Natural killer cell treated with Interleukin-12 subunit alpha and Interleukin-12 subunit beta and Interleukin-15 and Interleukin-18, amount 100 ng/mL, for 72 hours (primary cell): Measurements from ENCODE around the gene FANCC. TPM values are rescaled to one million over a fixed set of nuclear protein-coding genes. Genes with fewer than 3 reads are reported as not detected.

Experiments used
- ATAC-seq, 2 donors: fragments of 150-1000 bp; cut with Tn5 transposase in 1 of 2; sonication (Bioruptor Pico), chemical (Tn5 transposase) in 1 of 2; 2 replicates each; pipeline ENCODE4 v1.10.0; 2021
- DNase-seq: peaks from one replicate; pipeline ENCODE4 v3.0.0; 2022; ENCODE audit warnings: low spot score
- H3K27ac Mint-ChIP-seq, 2 donors: 1 replicate in 1 of 2; 2 replicates in 1 of 2; pipeline ENCODE4 v1.8.0; 2022; ENCODE audit warnings: mixed read lengths in 2 of 2, mild to moderate bottlenecking in 1 of 2, moderate library complexity in 1 of 2
- H3K27me3 Mint-ChIP-seq, 2 donors: 1 replicate in 1 of 2; 2 replicates in 1 of 2; pipeline ENCODE4 v1.8.0; 2022; ENCODE audit warnings: mixed read lengths in 2 of 2
- H3K36me3 Mint-ChIP-seq: one replicate; pipeline ENCODE4 v1.8.0; 2022; ENCODE audit warnings: mixed read lengths
- H3K4me1 Mint-ChIP-seq, 2 donors: 1 replicate in 1 of 2; 2 replicates in 1 of 2; pipeline ENCODE4 v1.8.0; 2022; ENCODE audit warnings: low read depth in 2 of 2, mixed read lengths in 2 of 2, mild to moderate bottlenecking in 1 of 2
- H3K4me3 Mint-ChIP-seq: one replicate; pipeline ENCODE4 v1.8.0; 2022; ENCODE audit warnings: mixed read lengths
- H3K9me3 Mint-ChIP-seq: 2 replicates; pipeline ENCODE4 v1.8.0; 2022; ENCODE audit warnings: mixed read lengths
- total RNA-seq, 2 donors: library from RNA; stranded (reverse); gene quantifications; one replicate each; pipeline ENCODE4 v1.2.3, GENCODE V29; 2022

The FANCC gene
- total RNA-seq, 2 donors from 2014 or later = 13.5 to 30.5 TPM

DNA sequence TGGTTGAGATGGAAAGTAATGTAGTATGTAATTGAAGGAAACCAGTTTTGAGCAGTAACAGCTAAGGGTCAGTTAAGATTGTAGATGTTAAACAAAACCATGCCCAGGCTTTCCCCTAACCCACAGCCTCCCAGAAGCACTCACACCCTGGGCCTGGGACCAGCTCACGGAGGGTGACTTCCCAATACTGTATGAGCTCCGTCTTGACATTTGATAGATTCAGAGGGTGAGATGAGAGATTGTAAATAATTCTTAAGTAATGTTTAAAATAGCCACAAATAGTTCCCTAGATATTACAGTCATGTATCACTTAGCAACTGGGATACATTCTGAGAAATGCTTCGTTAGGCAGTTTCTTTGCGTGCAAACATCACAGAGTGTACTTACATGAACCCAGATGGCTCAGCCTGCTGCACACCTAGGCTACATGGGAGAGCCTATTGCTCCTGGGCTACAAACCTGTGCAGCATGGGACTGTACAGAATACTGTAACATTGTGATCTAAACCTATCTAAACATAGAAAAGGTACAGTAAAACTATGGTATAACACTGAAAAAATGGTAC is 140.7 kb downstream of the FANCC start:
- Mint-ChIP-seq H3K4me1 (no peaks in the 10 kb centered on the region), H3K27me3 (no peaks in the 10 kb centered on the region), H3K4me3 (no peak overlapping the region), H3K9me3 (no peaks in the 10 kb centered on the region), H3K27ac (peak overlapping the region in 1 of 2 donors; percentile 35), H3K36me3 (no peaks in the 10 kb centered on the region)
- DNase-seq = no peak
- ATAC-seq = no peak

DNA sequence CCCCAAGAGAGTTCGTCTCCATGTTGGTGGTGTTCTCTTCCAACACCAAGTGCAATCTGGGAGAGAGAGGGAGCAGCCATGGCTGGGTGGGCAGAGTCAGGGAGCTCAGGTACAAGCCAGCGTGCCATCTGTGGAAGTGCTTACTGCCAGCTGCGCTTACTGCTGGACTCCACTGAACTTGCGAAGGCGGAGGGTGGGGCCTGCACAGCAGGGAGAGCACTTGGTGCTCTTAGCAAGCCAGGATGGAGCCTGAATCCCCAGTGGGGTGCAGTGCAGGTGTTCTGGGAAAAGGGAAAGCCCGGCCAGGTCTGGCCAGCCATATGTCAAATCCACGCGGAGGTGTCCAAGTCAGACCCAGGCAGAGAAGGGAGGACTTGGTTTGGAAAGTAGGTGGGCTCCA is 142.0 kb downstream of the FANCC start:
- Mint-ChIP-seq H3K27me3 (no peaks in the 10 kb centered on the region), H3K4me1 (peaks cover 0 to 7% of the 10 kb centered on the region in 2 donors), H3K4me3 (no peak overlapping the region), H3K27ac (no peak overlapping the region), H3K36me3 (no peaks in the 10 kb centered on the region), H3K9me3 (no peaks in the 10 kb centered on the region)
- no peak for ATAC-seq
- no peak for DNase-seq

DNA sequence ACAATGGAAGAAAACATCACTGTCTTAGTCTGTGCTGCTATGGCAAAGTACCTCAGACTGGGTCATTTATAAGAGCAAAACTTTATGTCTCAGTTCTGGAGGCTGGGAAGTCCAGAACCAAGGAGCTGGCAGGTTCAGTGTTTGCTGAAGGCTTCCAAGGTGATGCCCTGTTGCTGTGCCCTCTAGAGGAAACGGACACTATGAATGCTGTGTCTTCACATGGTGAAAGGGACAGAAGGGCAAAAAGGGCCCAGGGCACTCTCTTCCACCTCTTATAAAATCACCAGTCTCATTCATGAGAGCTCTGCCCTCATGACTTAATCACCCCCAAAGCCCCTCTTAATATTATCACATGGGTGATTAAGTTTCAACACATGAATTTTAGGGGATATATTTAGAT is 143.5 kb downstream of the FANCC start:
- H3K27ac Mint-ChIP-seq = no peak overlapping the region
- H3K4me3 Mint-ChIP-seq = no peak overlapping the region
- DNase-seq = no peak
- H3K4me1 Mint-ChIP-seq = peaks cover 0 to 11% of the 10 kb centered on the region in 2 donors
- H3K36me3 Mint-ChIP-seq = no peaks in the 10 kb centered on the region
- H3K9me3 Mint-ChIP-seq = no peaks in the 10 kb centered on the region
- ATAC-seq = no peak
- H3K27me3 Mint-ChIP-seq = no peaks in the 10 kb centered on the region

DNA sequence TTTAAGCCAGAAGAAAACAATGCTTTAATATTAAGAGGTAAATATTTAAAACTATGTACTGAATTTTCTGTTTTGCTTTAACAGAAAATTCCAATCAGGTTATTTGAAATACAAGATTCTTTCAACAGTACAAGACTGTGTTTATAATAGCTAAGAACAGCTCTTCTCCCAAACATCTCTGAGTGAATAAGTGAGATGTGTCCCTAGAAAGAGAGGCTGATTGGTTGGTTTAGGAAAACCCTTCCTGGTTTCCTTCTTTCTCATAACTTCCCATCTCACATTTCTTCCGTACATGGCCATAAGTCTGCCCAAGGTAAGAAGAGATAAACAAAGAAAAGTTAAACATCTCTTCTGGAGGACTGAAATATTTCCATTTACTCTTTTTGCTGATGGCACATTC is 145.9 kb downstream of the FANCC start:
- DNase-seq (no peak), ATAC-seq (no peak)
- H3K27ac Mint-ChIP-seq = peak overlapping the region; percentile 25 to 45
- peaks cover 0 to 25% of the 10 kb centered on the region in 2 donors for H3K4me1 Mint-ChIP-seq
- H3K27me3 Mint-ChIP-seq = no peaks in the 10 kb centered on the region
- H3K9me3 Mint-ChIP-seq = no peaks in the 10 kb centered on the region
- peaks cover 10% of the 10 kb centered on the region for H3K36me3 Mint-ChIP-seq
- peak overlapping the region; percentile 16 for H3K4me3 Mint-ChIP-seq

DNA sequence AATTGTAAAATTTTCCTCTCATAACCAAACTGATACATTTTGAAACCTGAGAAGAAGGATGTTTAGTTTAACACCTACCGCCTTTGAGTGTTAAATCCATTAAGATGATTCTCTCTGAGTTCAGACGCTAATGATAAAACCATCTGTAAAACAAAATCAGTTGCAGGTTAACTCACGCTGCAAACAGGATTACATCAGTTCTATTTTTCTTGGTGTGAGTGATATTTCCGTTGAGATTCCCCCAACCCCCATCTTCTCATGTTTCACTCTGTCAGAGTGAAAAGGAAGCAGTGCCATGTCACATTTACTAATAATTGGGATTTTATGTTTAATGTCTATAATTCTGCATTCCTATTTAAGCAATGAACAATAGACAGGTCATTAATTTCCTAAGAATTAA is 146.5 kb downstream of the FANCC start:
- no peaks in the 10 kb centered on the region for H3K27me3 Mint-ChIP-seq
- peaks cover 10% of the 10 kb centered on the region for H3K36me3 Mint-ChIP-seq
- no peaks in the 10 kb centered on the region for H3K9me3 Mint-ChIP-seq
- peaks cover 0 to 25% of the 10 kb centered on the region in 2 donors for H3K4me1 Mint-ChIP-seq
- DNase-seq = no peak
- peak in 1 of 2 donors; percentile 89 for ATAC-seq
- H3K4me3 Mint-ChIP-seq = peak overlapping the region; percentile 48
- peak overlapping the region in 1 of 2 donors; percentile 45 for H3K27ac Mint-ChIP-seq

DNA sequence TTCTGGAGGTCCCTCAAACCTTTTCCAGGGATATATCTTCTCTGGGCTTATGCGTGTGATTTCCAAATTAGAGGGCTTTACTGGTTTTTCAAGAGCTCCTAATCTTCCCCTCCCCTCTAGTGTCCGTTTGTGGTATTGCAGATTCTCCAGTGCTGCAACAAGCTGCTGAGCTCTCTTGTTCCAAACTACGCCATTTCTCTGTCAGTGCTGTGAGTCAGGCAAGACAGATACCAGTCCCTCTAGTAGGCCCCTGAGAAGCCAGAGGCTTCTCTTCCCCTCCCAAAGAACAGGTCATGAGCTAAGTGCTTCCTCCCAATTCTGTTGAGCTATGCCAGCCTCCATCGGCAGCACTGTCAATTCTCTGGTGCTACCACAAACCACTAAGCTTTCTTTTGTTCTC is 149.5 kb downstream of the FANCC start:
- Mint-ChIP-seq H3K36me3 (peaks cover 15% of the 10 kb centered on the region), H3K27me3 (no peaks in the 10 kb centered on the region), H3K4me3 (no peak overlapping the region), H3K9me3 (no peaks in the 10 kb centered on the region), H3K4me1 (peaks cover 0 to 25% of the 10 kb centered on the region in 2 donors), H3K27ac (peak overlapping the region in 1 of 2 donors; percentile 30)
- peak in 1 of 2 donors; percentile 64 for ATAC-seq
- DNase-seq = no peak

DNA sequence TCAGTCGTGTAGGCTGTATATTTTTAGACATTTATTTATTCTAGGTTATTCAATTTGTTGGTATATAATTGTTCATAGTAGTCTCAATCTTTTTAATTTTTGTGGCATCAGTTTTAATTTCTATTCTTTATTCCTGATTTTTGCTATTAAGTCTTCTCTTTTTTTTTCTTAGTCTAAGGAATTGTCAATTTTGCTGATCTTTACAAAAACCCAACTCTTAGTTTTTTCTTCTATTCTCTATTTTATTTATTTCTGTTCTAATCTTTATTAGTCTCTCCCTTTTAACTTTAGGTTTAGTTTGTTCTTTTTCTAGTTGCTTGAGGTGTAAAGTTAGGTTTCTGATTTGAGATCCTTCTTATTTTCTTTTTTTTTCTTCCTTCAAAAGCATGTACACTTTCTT is 152.5 kb downstream of the FANCC start:
- Mint-ChIP-seq H3K9me3 (no peaks in the 10 kb centered on the region), H3K4me1 (peaks cover 0 to 14% of the 10 kb centered on the region in 2 donors), H3K27ac (no peak overlapping the region), H3K27me3 (no peaks in the 10 kb centered on the region), H3K4me3 (no peak overlapping the region), H3K36me3 (peaks cover 15% of the 10 kb centered on the region)
- ATAC-seq = no peak
- DNase-seq = no peak

DNA sequence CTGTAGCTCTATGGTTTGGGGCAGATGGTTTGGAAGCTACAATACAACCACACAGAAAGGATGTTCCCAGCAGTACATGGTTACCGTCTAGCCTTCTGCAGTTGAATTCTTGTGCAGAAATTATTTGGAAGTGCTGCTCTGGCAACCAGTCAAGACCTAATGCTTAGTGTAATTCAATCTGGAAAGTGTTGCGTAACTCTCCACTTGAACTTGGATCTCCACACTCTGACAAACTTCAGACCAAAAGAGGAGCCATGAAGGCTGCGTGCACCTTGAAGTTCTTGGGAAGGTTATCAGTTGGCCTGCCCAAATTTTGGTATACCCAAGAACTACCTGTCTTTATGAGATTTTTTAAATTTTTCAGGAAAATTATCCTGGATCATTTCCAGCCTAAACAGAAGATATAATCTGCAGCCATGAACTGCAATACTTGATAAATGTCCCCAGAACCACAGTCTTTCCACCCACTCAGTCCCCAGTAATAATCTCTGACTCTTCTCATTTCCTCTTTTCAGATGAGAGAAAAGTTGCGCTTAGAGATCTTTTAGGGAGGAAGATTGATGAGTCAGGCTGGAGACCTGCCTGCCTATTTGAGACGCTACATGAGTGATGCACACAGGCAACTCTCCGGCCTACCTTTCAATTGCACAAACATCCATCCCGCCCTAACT is 159.9 kb downstream of the FANCC start:
- Mint-ChIP-seq H3K4me3 (no peak overlapping the region), H3K9me3 (no peaks in the 10 kb centered on the region), H3K27me3 (no peaks in the 10 kb centered on the region), H3K27ac (no peak overlapping the region), H3K4me1 (peaks cover 0 to 4% of the 10 kb centered on the region in 2 donors), H3K36me3 (no peaks in the 10 kb centered on the region)
- DNase-seq = no peak
- ATAC-seq = no peak

DNA sequence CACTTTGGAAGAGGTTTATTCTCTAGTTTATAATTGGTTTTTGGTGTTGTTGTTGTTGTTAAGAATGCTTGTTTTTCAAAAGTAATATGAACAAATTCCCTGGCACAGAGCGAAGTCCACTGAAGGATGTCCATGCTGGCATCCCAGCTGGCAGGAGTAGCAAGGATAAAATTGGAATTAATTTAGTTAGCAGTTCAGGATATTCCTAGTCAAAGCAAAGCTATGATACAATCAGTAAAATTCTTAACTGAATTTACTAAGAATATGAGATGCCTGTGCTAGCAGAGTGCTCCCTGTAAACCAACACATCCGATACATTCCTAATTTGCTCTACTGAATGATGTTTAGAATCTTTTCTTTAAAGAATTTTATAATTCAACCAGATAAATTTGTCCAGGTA is 161.4 kb downstream of the FANCC start:
- ATAC-seq (no peak), DNase-seq (no peak)
- H3K9me3 Mint-ChIP-seq = no peaks in the 10 kb centered on the region
- no peaks in the 10 kb centered on the region for H3K27me3 Mint-ChIP-seq
- H3K36me3 Mint-ChIP-seq = no peaks in the 10 kb centered on the region
- peaks cover 0 to 4% of the 10 kb centered on the region in 2 donors for H3K4me1 Mint-ChIP-seq
- no peak overlapping the region for H3K27ac Mint-ChIP-seq
- no peak overlapping the region for H3K4me3 Mint-ChIP-seq

DNA sequence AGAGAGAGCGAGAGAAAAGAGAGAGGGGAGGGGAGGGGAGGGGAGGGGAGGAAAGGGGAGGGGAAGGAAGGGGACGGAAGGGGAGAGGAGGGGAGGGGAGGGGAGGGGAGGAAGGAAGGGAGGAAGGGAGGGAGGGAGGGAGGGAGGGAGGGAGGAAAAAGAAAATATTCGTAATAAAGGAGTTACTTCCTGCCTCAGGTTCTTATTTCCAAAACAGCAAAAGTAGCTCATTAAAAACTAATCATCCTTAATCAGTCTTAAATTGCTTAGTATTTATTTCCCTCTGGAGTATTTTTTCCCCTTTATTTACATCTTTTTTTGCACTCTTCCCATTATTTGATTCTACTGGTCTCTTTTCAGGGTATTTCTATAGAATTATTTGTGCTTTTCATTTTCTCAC is 162.3 kb downstream of the FANCC start:
- Mint-ChIP-seq H3K36me3 (no peaks in the 10 kb centered on the region), H3K27ac (peak overlapping the region in 1 of 2 donors; percentile 58), H3K9me3 (no peaks in the 10 kb centered on the region), H3K4me1 (peaks cover 0 to 4% of the 10 kb centered on the region in 2 donors), H3K27me3 (no peaks in the 10 kb centered on the region), H3K4me3 (no peak overlapping the region)
- DNase-seq (no peak), ATAC-seq (no peak)

DNA sequence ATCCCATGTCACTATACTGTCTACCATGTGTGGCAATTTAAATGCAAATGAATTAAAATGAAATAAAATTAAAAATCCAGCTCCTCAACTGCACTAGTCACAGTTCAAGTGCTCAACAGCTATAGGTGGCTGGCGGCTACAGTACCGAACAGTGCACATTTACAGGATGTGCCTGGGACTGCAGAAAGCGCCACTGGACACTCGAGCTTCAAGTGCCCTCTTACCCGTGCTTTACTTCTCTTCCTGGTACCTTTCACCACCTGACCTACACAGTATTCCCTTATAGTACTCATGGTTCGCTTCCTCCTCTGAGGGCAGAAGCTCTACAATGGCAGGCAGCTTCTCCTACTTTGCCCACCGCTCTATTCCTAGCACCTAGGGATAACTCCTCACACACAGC is 166.6 kb downstream of the FANCC start:
- ATAC-seq (no peak), DNase-seq (no peak)
- no peaks in the 10 kb centered on the region for H3K36me3 Mint-ChIP-seq
- no peaks in the 10 kb centered on the region for H3K9me3 Mint-ChIP-seq
- no peak overlapping the region for H3K4me3 Mint-ChIP-seq
- H3K27ac Mint-ChIP-seq = no peak overlapping the region
- H3K27me3 Mint-ChIP-seq = no peaks in the 10 kb centered on the region
- H3K4me1 Mint-ChIP-seq = peaks cover 0 to 4% of the 10 kb centered on the region in 2 donors

DNA sequence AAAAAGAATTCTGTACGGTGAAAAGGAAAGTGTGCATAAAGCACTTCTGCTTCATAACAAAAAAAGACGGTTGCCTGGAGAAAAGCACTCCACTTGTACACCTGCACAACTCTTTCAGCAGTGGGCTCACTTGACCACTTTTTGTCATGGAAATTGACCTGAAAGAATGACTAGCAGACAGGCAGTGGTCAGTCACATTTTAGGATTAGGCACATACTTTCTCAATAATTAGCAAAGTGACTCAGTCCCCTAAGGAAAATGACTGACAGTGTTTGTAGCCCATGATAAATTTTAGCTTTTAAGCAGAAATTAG is 169.3 kb downstream of the FANCC start:
- H3K9me3 Mint-ChIP-seq = no peaks in the 10 kb centered on the region
- no peak for DNase-seq
- ATAC-seq = no peak
- no peaks in the 10 kb centered on the region for H3K4me1 Mint-ChIP-seq
- no peak overlapping the region for H3K4me3 Mint-ChIP-seq
- H3K27ac Mint-ChIP-seq = no peak overlapping the region
- no peaks in the 10 kb centered on the region for H3K27me3 Mint-ChIP-seq
- H3K36me3 Mint-ChIP-seq = no peaks in the 10 kb centered on the region

DNA sequence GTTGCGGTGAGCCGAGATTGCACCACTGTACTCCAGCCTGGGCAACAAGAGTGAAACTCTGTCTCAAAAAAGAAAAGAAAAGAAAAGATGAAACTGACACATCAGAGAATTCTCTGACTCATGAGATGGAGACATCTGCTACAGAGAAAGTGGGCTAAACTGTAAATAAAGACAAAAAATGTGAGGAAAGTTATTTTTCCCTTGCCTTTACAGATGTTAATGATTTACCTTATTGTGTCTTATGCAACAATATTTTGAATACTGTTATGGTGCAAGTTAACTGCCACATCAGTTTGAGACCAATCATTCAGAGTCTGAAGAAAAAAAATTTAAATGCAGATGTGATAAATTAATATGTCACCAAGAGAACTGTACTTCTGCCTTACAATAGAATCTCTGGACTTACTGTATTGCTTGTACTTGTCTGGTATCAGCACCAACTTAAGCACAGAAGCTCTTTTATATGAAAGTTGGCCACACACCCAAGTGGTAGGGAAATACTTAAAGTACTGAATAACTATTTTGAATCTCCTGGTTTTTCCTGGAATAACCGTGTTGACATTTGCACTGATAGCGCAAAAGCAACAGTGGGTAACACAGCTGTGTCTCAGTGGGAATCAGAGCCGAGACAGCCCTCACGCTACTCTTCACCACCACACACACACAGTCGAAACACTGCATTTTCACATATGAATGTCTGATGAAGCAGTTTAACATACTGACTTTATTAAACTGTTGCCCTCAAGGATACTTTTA is 169.9 kb downstream of the FANCC start:
- Mint-ChIP-seq H3K27me3 (no peaks in the 10 kb centered on the region), H3K27ac (no peak overlapping the region), H3K4me1 (no peaks in the 10 kb centered on the region), H3K9me3 (no peaks in the 10 kb centered on the region), H3K36me3 (no peaks in the 10 kb centered on the region), H3K4me3 (no peak overlapping the region)
- DNase-seq (no peak), ATAC-seq (no peak)
